Measurements from ENCODE around the gene EEFSEC.

- TF ChIP-seq CTCF (IDR thresholded peaks at IDR 0.05) = no peak
- TF ChIP-seq EZH2phosphoT487 (IDR thresholded peaks at IDR 0.05) = no peak
- TF ChIP-seq EZH2 (IDR thresholded peaks at IDR 0.05) = no peak
These were observed 21.2 kb upstream of the EEFSEC start for GRCh38 chr3:128131897-128132646.
